Right lobe of liver (tissue), 4 donors: ENCODE measurements around the gene SRM.

Source experiments
- POLR2A ChIP-seq: fragments of 450-650 bp; IDR thresholded peaks from one replicate; pipeline ENCODE4 v1.6.1; 2017; ENCODE audit warnings: antibody characterized with exemption, mild to moderate bottlenecking
- TF ChIP-seq, protein P1 (sequence below), 4 donors: fragments of 200-600 bp in 3 of 4; fragments of 450-650 bp in 1 of 4; IDR thresholded peaks; one replicate each; pipeline versions ENCODE4 v1.5.1 to v1.8.0; 2016 to 2022; ENCODE audit warnings: antibody characterized with exemption in 4 of 4, mild to moderate bottlenecking in 2 of 4
- donor health status: DM: no; HTN: no; CAD: no.
- donor health status: DM: no; HTN: no; CAD: no.
- donor health status: DM: no; HTN: yes; CAD: no.

DNA sequence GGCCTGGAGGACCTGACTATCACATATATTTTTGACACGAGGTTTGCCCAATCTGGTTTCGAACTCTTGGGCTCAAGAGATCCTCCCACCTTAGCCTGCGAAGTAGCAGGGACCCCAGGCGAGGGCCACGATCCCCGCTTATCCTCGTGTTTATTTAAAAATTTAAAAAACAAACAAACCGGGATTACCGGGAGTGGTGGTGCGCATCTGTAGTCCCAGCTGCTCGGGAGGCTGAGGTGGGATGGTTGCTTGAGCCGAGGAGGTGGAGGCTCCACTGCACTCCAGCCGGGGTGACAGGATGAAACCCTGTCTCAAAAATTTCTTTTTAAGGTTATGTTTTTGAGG lies 40.3 kb upstream of the SRM start:
- TF ChIP-seq POLR2A: no peak
- TF ChIP-seq, protein P1, sequence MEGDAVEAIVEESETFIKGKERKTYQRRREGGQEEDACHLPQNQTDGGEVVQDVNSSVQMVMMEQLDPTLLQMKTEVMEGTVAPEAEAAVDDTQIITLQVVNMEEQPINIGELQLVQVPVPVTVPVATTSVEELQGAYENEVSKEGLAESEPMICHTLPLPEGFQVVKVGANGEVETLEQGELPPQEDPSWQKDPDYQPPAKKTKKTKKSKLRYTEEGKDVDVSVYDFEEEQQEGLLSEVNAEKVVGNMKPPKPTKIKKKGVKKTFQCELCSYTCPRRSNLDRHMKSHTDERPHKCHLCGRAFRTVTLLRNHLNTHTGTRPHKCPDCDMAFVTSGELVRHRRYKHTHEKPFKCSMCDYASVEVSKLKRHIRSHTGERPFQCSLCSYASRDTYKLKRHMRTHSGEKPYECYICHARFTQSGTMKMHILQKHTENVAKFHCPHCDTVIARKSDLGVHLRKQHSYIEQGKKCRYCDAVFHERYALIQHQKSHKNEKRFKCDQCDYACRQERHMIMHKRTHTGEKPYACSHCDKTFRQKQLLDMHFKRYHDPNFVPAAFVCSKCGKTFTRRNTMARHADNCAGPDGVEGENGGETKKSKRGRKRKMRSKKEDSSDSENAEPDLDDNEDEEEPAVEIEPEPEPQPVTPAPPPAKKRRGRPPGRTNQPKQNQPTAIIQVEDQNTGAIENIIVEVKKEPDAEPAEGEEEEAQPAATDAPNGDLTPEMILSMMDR (IDR thresholded peaks at IDR 0.05): no peak
